NCI-H82 (cell line): ENCODE results near the gene DOHH.

Experiments used
- DNase-seq: peaks from one replicate; lab custom pipeline; 2025; lab: John Stamatoyannopoulos, UW

DOHH gene

GRCh38 chr19:3534375-3535234, 34.1 kb upstream of the DOHH start:
- no peak for DNase-seq

GRCh38 chr19:3533563-3534216, 33.2 kb upstream of the DOHH start:
- no peak for DNase-seq

GRCh38 chr19:3533033-3533432, 32.6 kb upstream of the DOHH start:
- DNase-seq: no peak

- no peak for DNase-seq
Observed at GRCh38 chr19:3532154-3532786, 31.8 kb upstream of the DOHH start.

- DNase-seq: no peak
Observed at GRCh38 chr19:3531716-3532115, 31.2 kb upstream of the DOHH start.

- DNase-seq: no peak
Observed at GRCh38 chr19:3530389-3530788, 29.9 kb upstream of the DOHH start.

GRCh38 chr19:3529299-3529698, 28.8 kb upstream of the DOHH start:
- peak; percentile 20 for DNase-seq

GRCh38 chr19:3528539-3529211, 28.2 kb upstream of the DOHH start:
- DNase-seq: no peak

GRCh38 chr19:3528080-3528479, 27.6 kb upstream of the DOHH start:
- no peak for DNase-seq

GRCh38 chr19:3527238-3527910, 26.9 kb upstream of the DOHH start:
- DNase-seq: no peak

GRCh38 chr19:3526507-3527237, 26.2 kb upstream of the DOHH start:
- no peak for DNase-seq

GRCh38 chr19:3524904-3525451, 24.5 kb upstream of the DOHH start:
- DNase-seq: no peak

- DNase-seq: no peak
Observed at GRCh38 chr19:3524078-3524842, 23.8 kb upstream of the DOHH start.

GRCh38 chr19:3523361-3524077, 23.0 kb upstream of the DOHH start:
- DNase-seq: no peak

- no peak for DNase-seq
Observed at GRCh38 chr19:3522421-3523360, 22.2 kb upstream of the DOHH start.

- DNase-seq: no peak
Observed at GRCh38 chr19:3521104-3521445, 20.6 kb upstream of the DOHH start.

GRCh38 chr19:3520166-3521103, 20.0 kb upstream of the DOHH start:
- no peak for DNase-seq
